Large intestine (tissue), 3 donors: Measurements from ENCODE around the gene ARSG. TPM values are rescaled to one million over a fixed set of nuclear protein-coding genes. Genes with fewer than 3 reads are reported as not detected.

ENCODE experiments used
- DNase-seq, 2 donors: peaks; one replicate each; pipeline versions ENCODE4 v3.0.0 to v3.0.0-alpha.2; 2013
- H3K27ac ChIP-seq: one replicate; pipeline ENCODE4 v1.5.1; 2013; ENCODE audit warnings: low read length
- H3K27me3 ChIP-seq: 2 replicates; pipeline ENCODE4 v1.6.1; 2013; ENCODE audit warnings: low read length; ENCODE audit not compliant: control insufficient read depth, insufficient read depth
- H3K36me3 ChIP-seq: 2 replicates; pipeline ENCODE4 v1.6.1; 2013; ENCODE audit warnings: low read length; ENCODE audit not compliant: control insufficient read depth, insufficient read depth
- H3K4me1 ChIP-seq: one replicate; pipeline ENCODE4 v1.6.1; 2013; ENCODE audit warnings: low read length; ENCODE audit not compliant: control insufficient read depth, insufficient read depth
- H3K4me3 ChIP-seq: one replicate; pipeline ENCODE4 v1.5.1; 2013; ENCODE audit warnings: low read length
- H3K9me3 ChIP-seq: one replicate; pipeline ENCODE4 v1.6.1; 2013; ENCODE audit warnings: mild to moderate bottlenecking, low read depth, low read length, moderate library complexity; ENCODE audit not compliant: control insufficient read depth
- WGBS: methylation state at CpG from one replicate; pipeline ENCODE4 v1.1.5; 2013; ENCODE audit warnings: low lambda C conversion rate; ENCODE audit not compliant: insufficient coverage; 5-methylcytosine and 5-hydroxymethylcytosine counted together
- polyA plus RNA-seq: library from polyadenylated mRNA; unstranded; fragments of 120-200 nt; gene quantifications from one replicate; pipeline ENCODE4 v1.2.1, GENCODE V29; 2013

Gene ARSG
- polyA plus RNA-seq, 1 donor = 1.3 TPM

DNA sequence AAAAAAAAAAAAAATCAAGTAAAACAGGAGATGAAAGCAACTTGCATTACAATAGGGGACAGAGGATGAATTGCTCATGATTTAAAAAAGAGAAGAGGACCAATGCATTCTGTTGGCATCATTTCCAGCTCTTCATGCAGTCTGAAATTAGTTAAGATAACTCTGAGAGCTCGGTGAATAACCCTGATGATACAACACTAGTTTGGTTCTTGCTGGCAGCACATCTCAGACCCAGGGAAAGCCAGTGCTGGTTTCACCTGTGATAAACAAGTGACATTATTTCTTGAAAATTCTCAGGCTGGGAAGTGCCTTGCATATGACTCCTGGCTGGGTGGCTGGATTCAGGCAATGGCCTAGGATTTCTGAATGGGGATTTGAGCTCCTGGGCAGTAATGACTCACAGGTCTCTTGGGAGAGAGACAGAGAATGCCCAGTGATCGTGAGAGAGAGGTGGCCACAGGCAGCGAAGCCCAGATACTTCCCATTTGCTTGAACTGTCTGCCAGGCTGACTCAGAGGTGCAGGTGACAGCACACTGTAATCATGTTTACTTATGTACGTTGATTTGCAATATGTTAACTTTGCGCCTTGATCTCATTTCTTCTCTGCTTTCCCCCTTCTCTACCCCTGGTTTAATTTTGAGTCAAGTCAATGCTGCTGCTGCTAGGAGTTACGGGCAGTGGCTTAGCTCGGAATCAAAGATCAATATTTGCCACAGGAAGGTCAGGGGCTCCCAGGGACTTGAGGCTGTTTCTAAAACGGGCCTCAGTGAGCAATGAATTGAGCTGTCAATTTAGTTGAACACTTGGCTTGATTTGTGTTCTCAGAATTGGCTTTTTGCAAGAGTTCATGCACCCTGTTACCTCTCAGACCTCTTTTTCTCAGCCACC lies 27.1 kb downstream of the ARSG start:
- Histone ChIP-seq H3K36me3 (no peaks in the 10 kb centered on the region), H3K9me3 (no peaks in the 10 kb centered on the region), H3K27me3 (peaks cover 2% of the 10 kb centered on the region), H3K4me1 (no peaks in the 10 kb centered on the region), H3K4me3 (no peak overlapping the region), H3K27ac (no peak overlapping the region)
- no CpG with 5 or more reads among the region's 8 CpGs for WGBS
- DNase-seq = no peak

DNA sequence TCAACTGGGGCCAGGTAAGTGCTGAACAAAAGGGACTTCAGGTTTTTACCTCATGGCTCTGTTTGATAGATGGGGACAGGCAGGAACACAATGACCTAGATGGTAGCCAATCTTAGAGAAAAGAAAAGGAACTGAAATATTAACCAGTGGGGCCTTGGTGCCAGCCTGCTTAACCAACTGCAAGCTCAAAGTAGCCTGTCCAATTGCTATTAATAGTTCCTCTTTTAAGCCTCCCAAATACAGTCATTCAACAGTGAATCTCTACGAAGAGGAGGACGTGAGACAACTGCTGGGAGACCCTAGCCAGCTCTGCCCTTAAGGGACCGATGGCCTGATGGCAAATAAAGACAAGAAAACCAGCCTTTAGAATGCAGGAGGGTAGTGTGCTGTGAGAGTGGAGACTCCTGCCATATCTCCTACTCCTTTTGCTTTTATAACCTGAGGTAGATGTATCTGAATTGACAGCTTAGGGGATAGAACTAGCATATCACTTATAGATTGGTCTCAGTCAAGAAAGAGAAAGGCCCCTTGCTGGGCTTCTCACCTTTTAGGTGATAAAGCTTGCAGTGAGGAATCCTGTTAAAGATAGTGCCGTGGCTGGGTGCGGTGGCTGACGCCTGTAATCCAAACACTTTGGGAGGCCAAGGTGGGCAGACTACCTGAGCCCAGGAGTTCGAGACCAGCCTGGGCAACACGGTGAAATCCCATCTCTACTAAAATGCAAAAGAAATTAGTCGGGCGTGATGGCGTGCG lies 28.3 kb downstream of the ARSG start:
- peaks cover 2% of the 10 kb centered on the region for H3K27me3 ChIP-seq
- H3K27ac ChIP-seq = no peak overlapping the region
- no peak overlapping the region for H3K4me3 ChIP-seq
- WGBS = no CpG with 5 or more reads among the region's 12 CpGs
- H3K36me3 ChIP-seq = no peaks in the 10 kb centered on the region
- no peaks in the 10 kb centered on the region for H3K4me1 ChIP-seq
- no peaks in the 10 kb centered on the region for H3K9me3 ChIP-seq
- no peak for DNase-seq

DNA sequence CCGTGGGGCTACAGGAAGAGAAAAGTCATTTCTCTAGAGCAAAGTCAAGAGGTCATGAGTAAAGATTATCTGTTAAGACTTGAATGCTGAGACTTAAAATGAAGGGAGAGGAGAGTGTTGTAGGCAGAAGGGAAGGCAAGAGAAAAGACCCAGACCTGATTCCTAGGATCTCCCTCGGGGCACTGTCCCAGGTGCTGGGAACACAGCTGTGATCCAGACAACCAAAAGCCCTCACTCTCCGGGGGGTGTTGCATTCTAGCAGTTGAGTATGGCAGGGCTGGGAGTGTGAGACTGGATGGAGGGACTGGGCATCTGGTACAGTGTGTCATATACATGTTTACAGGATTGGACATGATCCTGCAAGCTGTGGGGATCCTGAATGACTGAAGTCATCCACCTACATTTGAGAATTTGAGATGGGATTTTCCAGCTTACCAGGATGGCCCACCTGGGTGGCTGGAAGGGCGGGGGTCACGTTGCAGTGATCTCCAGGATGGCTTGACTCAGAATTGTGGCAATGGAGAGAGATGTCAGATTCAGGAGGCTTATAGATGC lies 29.1 kb downstream of the ARSG start:
- Histone ChIP-seq H3K4me1 (no peaks in the 10 kb centered on the region), H3K36me3 (no peaks in the 10 kb centered on the region), H3K4me3 (no peak overlapping the region), H3K27ac (no peak overlapping the region), H3K27me3 (peaks cover 2% of the 10 kb centered on the region), H3K9me3 (no peaks in the 10 kb centered on the region)
- no CpG with 5 or more reads among the region's 5 CpGs for WGBS
- no peak for DNase-seq

DNA sequence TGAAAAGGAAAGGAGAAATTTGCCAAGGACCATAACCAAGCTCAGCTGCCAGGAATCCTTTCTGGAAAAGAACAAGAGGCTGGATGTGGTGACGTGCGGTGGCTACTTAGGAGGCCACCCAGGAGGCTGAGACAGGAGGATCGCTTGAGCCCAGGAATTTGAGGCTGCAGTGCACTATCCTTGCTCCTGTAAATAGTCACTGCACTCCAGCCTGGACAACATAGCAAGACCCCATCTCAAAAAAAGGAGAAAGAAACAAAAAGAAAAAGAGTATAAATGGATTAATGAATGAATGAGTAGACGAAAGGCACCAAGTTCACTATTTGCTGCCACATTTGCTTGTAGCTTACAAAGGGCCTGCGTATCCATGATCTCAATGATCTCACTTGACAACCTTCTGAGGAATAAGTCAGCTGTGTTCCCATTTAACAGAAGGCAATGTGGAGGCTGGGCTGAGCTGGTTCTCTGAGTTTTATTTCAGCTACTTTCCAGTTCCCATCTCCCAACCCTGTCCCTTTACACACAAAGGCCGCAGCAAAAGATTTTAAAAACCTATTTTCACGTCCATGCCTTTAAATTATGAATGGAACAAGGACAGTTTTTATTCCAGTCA lies 29.8 kb downstream of the ARSG start:
- Histone ChIP-seq H3K4me3 (no peak overlapping the region), H3K4me1 (no peaks in the 10 kb centered on the region), H3K27me3 (peaks cover 2% of the 10 kb centered on the region), H3K36me3 (no peaks in the 10 kb centered on the region), H3K27ac (no peak overlapping the region), H3K9me3 (no peaks in the 10 kb centered on the region)
- DNase-seq = no peak
- no CpG with 5 or more reads among the region's 7 CpGs for WGBS

DNA sequence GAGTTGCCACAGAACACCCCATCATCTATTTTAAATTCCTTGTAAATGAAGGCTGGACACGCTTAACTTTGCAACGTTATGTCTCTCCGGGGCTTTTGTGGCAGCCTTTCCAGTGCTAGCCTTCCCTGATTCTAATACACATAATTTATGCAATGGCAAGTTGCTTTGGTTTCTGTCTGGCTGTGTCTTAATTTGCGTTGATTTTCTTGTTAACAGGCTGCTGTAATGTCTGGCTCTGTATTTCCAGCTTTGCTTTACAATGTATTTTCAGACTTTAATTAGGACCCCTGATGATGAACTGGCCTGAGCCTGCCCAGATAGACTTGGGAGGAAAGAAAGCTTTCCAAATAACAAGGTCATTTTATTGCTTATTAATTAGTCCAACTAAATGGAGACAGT lies 30.3 kb downstream of the ARSG start:
- H3K4me3 ChIP-seq = no peak overlapping the region
- H3K27ac ChIP-seq = no peak overlapping the region
- no CpG with 5 or more reads among the region's 4 CpGs for WGBS
- H3K9me3 ChIP-seq = no peaks in the 10 kb centered on the region
- H3K36me3 ChIP-seq = no peaks in the 10 kb centered on the region
- peaks cover 2% of the 10 kb centered on the region for H3K27me3 ChIP-seq
- no peak for DNase-seq
- H3K4me1 ChIP-seq = no peaks in the 10 kb centered on the region

DNA sequence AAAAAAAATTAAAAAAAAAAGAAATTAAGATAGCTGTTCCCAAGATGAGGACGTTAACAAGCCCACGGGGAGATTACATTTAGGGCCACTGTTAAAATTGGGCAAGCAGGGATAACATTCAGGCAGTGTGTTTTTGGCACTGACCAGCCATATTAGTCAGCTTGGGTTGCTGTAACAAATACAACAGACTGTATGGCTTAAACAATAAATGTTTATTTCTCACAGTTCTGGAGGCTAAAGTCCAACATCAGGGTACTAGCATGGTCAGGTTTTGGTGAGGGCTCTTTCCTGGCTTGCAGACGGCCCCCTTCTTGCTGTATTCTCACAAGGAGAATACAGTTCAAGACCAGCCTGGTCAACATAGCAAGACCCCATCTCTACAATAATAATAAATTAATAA lies 31.3 kb downstream of the ARSG start:
- Histone ChIP-seq H3K27me3 (no peaks in the 10 kb centered on the region), H3K27ac (no peak overlapping the region), H3K36me3 (no peaks in the 10 kb centered on the region), H3K9me3 (no peaks in the 10 kb centered on the region), H3K4me3 (no peak overlapping the region), H3K4me1 (no peaks in the 10 kb centered on the region)
- DNase-seq = no peak
- 100% methylated on average over 2 of the region's 3 CpGs for WGBS

DNA sequence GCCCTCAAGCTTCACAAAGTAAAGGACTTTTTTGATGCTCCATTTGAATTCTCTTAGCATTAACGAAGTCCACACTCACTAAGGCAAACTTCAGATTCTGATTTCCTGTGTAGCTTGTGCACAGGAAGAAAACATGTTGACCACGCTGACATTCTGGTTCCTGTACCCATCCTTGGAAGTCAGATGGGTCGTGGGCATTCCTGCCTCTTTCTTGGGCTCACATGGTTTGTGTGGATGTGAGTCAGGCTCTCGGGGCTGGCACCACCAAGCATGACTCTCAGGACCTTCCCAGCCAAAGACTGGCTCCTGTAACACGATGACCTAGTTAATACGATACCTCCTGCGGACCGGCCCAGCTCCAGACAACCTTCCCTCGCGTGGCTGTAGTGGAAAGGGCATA lies 32.8 kb downstream of the ARSG start:
- no peaks in the 10 kb centered on the region for H3K27me3 ChIP-seq
- H3K36me3 ChIP-seq = no peaks in the 10 kb centered on the region
- H3K9me3 ChIP-seq = no peaks in the 10 kb centered on the region
- no peaks in the 10 kb centered on the region for H3K4me1 ChIP-seq
- no peak overlapping the region for H3K27ac ChIP-seq
- no peak for DNase-seq
- 83% methylated on average over 1 of the region's 10 CpGs for WGBS
- H3K4me3 ChIP-seq = no peak overlapping the region

DNA sequence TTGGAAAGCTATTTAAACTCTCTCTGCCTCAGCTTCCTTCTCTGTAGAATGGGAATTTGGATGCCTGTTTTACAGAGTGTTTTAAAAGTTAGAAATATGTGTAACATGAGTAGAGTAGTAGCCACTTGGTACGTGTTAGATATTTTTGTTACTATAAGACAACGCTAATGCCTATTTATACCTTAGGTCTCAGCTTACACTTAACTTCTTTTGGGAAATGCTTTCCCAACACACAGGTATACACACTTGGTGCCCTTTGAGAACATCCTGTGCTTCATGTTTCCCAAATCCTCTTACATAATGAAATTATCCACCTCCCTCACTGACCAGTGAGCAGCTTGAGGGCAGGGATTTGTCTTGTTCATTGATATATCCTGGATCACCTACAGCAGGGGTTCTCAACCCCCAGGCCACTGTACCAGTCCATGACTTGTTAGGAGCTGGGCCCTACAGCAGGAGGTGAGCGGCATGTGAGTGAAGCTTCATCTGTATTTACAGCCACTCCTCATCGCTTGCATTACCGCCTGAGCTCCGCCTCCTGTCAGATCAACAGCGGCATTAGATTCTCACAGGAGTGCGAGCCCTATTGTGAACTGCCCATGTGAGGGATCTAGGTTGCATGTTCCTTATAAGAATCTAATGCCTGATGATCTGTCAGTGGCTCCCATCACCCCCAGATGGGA lies 33.5 kb downstream of the ARSG start:
- H3K27me3 ChIP-seq = no peaks in the 10 kb centered on the region
- no peaks in the 10 kb centered on the region for H3K36me3 ChIP-seq
- no peaks in the 10 kb centered on the region for H3K9me3 ChIP-seq
- H3K27ac ChIP-seq = no peak overlapping the region
- H3K4me3 ChIP-seq = no peak overlapping the region
- no peaks in the 10 kb centered on the region for H3K4me1 ChIP-seq
- 100% methylated on average over 1 of the region's 8 CpGs for WGBS
- DNase-seq = no peak

DNA sequence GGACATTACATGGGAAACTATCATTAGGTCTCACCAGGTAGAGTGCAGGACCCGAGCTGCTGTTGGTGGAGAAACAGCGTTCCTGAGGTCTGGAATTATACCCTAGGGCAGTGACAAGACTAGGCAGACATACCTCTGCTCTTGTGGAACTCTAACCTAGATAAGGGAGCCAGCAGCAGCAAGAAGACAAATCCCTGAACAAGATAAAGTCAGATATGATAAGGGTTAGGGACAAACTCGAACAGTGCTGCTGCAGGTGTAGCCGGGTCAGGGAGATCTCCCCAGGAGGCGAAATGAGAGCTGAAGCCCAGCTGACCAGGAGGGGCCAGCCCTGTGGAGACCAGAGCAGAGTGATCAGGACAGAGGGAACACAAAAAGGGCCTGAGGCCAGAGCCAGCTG lies 34.7 kb downstream of the ARSG start:
- no peak overlapping the region for H3K4me3 ChIP-seq
- no peaks in the 10 kb centered on the region for H3K27me3 ChIP-seq
- no peaks in the 10 kb centered on the region for H3K4me1 ChIP-seq
- H3K9me3 ChIP-seq = peaks cover 3% of the 10 kb centered on the region
- no peak overlapping the region for H3K27ac ChIP-seq
- no peak for DNase-seq
- 20% methylated on average over 1 of the region's 5 CpGs for WGBS
- no peaks in the 10 kb centered on the region for H3K36me3 ChIP-seq

DNA sequence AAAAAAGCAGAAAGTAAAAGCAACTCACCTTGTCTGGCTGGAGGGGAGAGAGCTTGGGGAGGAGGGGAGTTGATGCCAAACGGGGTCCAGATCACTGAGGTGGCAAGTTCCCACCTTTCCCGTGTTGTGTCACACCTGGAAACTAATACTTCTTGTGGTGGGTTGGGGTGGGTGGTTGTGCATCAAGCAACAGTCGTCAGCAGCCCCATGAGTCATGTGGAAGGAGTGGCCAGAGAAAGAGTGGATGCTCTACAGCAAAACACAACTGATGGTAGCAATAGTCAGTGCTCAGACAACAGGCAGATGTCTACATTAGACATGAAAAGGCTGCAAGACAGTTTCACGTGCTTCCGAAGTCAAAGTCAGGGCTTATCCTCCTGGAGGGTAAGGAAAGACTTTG lies 35.4 kb downstream of the ARSG start:
- H3K4me1 ChIP-seq = no peaks in the 10 kb centered on the region
- no peak overlapping the region for H3K27ac ChIP-seq
- no peaks in the 10 kb centered on the region for H3K36me3 ChIP-seq
- peaks cover 3% of the 10 kb centered on the region for H3K9me3 ChIP-seq
- H3K27me3 ChIP-seq = no peaks in the 10 kb centered on the region
- no peak for DNase-seq
- WGBS = 100% methylated on average over 2 of the region's 5 CpGs
- no peak overlapping the region for H3K4me3 ChIP-seq
